AG09319 (cell line): Measurements from ENCODE around the gene ACOT2.

Experiments
- DNase-seq: peaks from one replicate; pipeline ENCODE4 v3.0.0-alpha.2; 2010; ENCODE audit warnings: low read depth; ENCODE audit errors: extremely low read depth
- CTCF ChIP-seq: IDR thresholded peaks from 2 replicates; pipeline ENCODE4 v1.5.1; 2011; ENCODE audit warnings: low read depth, mild to moderate bottlenecking, inconsistent platforms, low read length, moderate library complexity

The ACOT2 gene

GRCh38 chr14:73613419-73613963, 44.5 kb downstream of the ACOT2 start:
- no peak for TF ChIP-seq CTCF
- DNase-seq = no peak

DNA sequence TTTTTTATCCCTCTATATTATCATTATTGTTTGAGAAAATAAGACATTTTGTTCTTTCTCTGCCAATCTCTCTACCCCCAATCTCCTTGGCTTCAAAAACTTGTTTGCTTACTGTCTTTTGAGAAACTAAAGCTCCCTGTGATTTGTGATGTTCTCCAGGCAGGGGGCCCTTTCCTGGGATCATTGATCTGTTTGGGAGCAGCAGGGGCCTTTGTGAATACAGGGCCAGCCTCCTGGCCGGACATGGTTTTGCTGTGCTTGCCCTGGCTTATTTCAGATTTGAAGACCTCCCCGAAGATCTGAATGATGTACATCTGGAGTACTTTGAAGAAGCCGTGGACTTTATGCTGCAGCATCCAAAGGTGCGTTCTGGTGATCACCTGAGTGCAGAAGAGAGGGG, 47.8 kb downstream of the ACOT2 start:
- no peak for TF ChIP-seq CTCF
- no peak for DNase-seq

GRCh38 chr14:73619524-73619923, 50.5 kb downstream of the ACOT2 start:
- no peak for TF ChIP-seq CTCF
- no peak for DNase-seq

- no peak for DNase-seq
- no peak for TF ChIP-seq CTCF
These were observed 51.3 kb downstream of the ACOT2 start for GRCh38 chr14:73620268-73620667.

GRCh38 chr14:73623504-73624054, 54.6 kb downstream of the ACOT2 start:
- TF ChIP-seq CTCF = no peak
- no peak for DNase-seq
